K562 (cell line): ENCODE data around the gene C1QTNF5. TPM values are rescaled to one million over a fixed set of nuclear protein-coding genes. Genes with fewer than 3 reads are reported as not detected.
A peak's percentile ranks its signal among the peaks of the same experiment; 100 is the strongest.

Experiments
- ATAC-seq: fragments of 200-7000 bp; cut with Tn5 transposase; 3 replicates; pipeline ENCODE4 v1.9.1; 2020; ENCODE audit warnings: moderate library complexity
- BruUV-seq: library from RNA; stranded (reverse); fragments of 400-500 nt; replicated peaks from 2 replicates; lab custom pipeline; 2021; lab: Mats Ljungman, UMichigan
- CTCF ChIA-PET: fragments of 300-600 bp; formaldehyde crosslinking; extraction: SDS; loops from one replicate; lab custom pipeline; 2021; ENCODE audit warnings: low intra/inter-chr PET ratio; lab: Yijun Ruan, JAX
- POLR2A ChIA-PET: fragments of 300-600, 350-650 bp; sonication (Branson Sonifier 250); formaldehyde crosslinking; extraction: SDS; loops from one replicate; lab custom pipeline; 2021; ENCODE audit warnings: antibody characterized with exemption, inconsistent platforms; lab: Yijun Ruan, JAX
- DNase-seq, 4 experiments: peaks; one replicate each; pipeline versions ENCODE4 v3.0.0 to v3.0.0-alpha.2; 2011 to 2018; ENCODE audit warnings: low spot score in 3 of 4, mixed read lengths in 3 of 4; ENCODE audit errors: extremely low read depth in 1 of 4
- FAIRE-seq: peaks from 2 replicates; lab custom pipeline; 2011; peaks lifted over from hg19 to GRCh38; lab: Jason Lieb, UNC
- H2AFZ ChIP-seq: 2 replicates; pipeline ENCODE4 v1.6.0; 2011; ENCODE audit warnings: low read depth, low read length, control low read depth, inconsistent platforms
- H3K27ac ChIP-seq: fragments of 200-600 bp; 3 replicates; pipeline ENCODE4 v1.8.0; 2011; ENCODE audit warnings: low read depth, mild to moderate bottlenecking, control low read depth, inconsistent platforms, low read length, moderate library complexity, mixed read lengths; ENCODE audit errors: extremely low read depth
- H3K27me3 ChIP-seq, 2 experiments: fragments of 300-600 bp in 1 of 2; 2 replicates in 1 of 2; 3 replicates in 1 of 2; pipeline versions ENCODE4 v1.6.0 to v1.8.0; 2011; ENCODE audit warnings: inconsistent platforms in 2 of 2, low read length in 2 of 2, mild to moderate bottlenecking in 1 of 2, mixed read lengths in 1 of 2, moderate library complexity in 1 of 2; ENCODE audit not compliant: control insufficient read depth in 2 of 2, insufficient read depth in 2 of 2
- H3K36me3 ChIP-seq: fragments of 300-600 bp; 3 replicates; pipeline ENCODE4 v1.8.0; 2011; ENCODE audit warnings: mild to moderate bottlenecking, low read length, inconsistent platforms; ENCODE audit not compliant: control insufficient read depth, insufficient read depth
- H3K4me1 ChIP-seq, 2 experiments: fragments of 200-600 bp in 1 of 2; replicated peaks in 1 of 2; 2 replicates in 1 of 2; 3 replicates in 1 of 2; pipeline versions ENCODE4 v1.5.1 to v1.8.0; 2011; ENCODE audit warnings: inconsistent platforms in 2 of 2, low read length in 2 of 2, mild to moderate bottlenecking in 1 of 2, mixed read lengths in 1 of 2, moderate library complexity in 1 of 2; ENCODE audit not compliant: control insufficient read depth in 2 of 2, insufficient read depth in 2 of 2
- H3K4me2 ChIP-seq: 2 replicates; pipeline ENCODE4 v1.6.1; 2011; ENCODE audit warnings: low read length, control low read depth, inconsistent platforms, mixed read lengths; ENCODE audit not compliant: insufficient read depth
- H3K4me3 ChIP-seq: fragments of 200-600 bp; sonication (generic), shearing (Covaris generic); 2 replicates; pipeline ENCODE4 v1.5.1; 2016; ENCODE audit warnings: control low read depth, inconsistent platforms
- H3K79me2 ChIP-seq: fragments of 200-600 bp; 3 replicates; pipeline ENCODE4 v1.8.0; 2011; ENCODE audit warnings: low read length, inconsistent platforms; ENCODE audit not compliant: control insufficient read depth, insufficient read depth
- H3K9ac ChIP-seq, 2 experiments: 2 replicates each; pipeline versions ENCODE4 v1.6.0 to v1.6.1; 2011; ENCODE audit warnings: low read depth in 2 of 2, low read length in 2 of 2, control low read depth in 1 of 2, inconsistent platforms in 1 of 2, mild to moderate bottlenecking in 1 of 2, mixed read lengths in 1 of 2; ENCODE audit not compliant: insufficient read depth in 1 of 2
- H3K9me1 ChIP-seq: one replicate; pipeline ENCODE4 v1.6.0; 2011; ENCODE audit warnings: inconsistent platforms, mild to moderate bottlenecking, low read length, moderate library complexity; ENCODE audit not compliant: control insufficient read depth, insufficient read depth
- H3K9me3 ChIP-seq: replicated peaks from 2 replicates; pipeline ENCODE4 v1.5.1; 2011; ENCODE audit warnings: low read depth, low read length, inconsistent platforms; ENCODE audit not compliant: control insufficient read depth, insufficient read depth
- H4K20me1 ChIP-seq: replicated peaks from 2 replicates; pipeline ENCODE4 v1.6.1; 2011; ENCODE audit warnings: low read length, inconsistent platforms, mixed read lengths; ENCODE audit not compliant: control insufficient read depth, insufficient read depth
- BMI1 ChIP-seq: fragments of 150-350 bp; IDR thresholded peaks from 2 replicates; pipeline ENCODE4 v1.6.1; 2014; ENCODE audit warnings: low read length
- CBFB ChIP-seq: sonication (generic); formaldehyde crosslinking; IDR thresholded peaks from 2 replicates; pipeline ENCODE4 v1.4.0; 2020; ENCODE audit warnings: mild to moderate bottlenecking, missing genetic modification reagents
- GABPA ChIP-seq: fragments of 200-800 bp; sonication (Bioruptor generic); conservative IDR thresholded peaks from 2 replicates; pipeline ENCODE4 v1.6.1; 2016; ENCODE audit warnings: low read depth, missing genetic modification characterization, missing compliant biosample characterization
- JUND ChIP-seq, 2 experiments: IDR thresholded peaks; 2 replicates in 1 of 2; 3 replicates in 1 of 2; pipeline ENCODE4 v1.6.1; 2011; ENCODE audit warnings: borderline replicate concordance in 2 of 2, low read depth in 2 of 2, low read length in 2 of 2, improper control_type of control experiment in 1 of 2, missing biosample characterization in 1 of 2, missing genetic modification characterization in 1 of 2, missing genetic modification reagents in 1 of 2
- MCM5 ChIP-seq: fragments of 450-650 bp; IDR thresholded peaks from 2 replicates; pipeline ENCODE4 v1.6.1; 2016; ENCODE audit warnings: low read depth
- MCM7 ChIP-seq, 2 experiments: fragments of 450-650 bp; IDR thresholded peaks; 2 replicates each; pipeline ENCODE4 v1.6.1; 2016 to 2018
- MTA3 ChIP-seq: fragments of 450-650 bp; formaldehyde crosslinking; IDR thresholded peaks from 2 replicates; pipeline ENCODE4 v1.6.1; 2017; ENCODE audit warnings: mild to moderate bottlenecking, borderline replicate concordance
- NCOA1 ChIP-seq: fragments of 450-650 bp; IDR thresholded peaks from 2 replicates; pipeline ENCODE4 v1.6.1; 2016; ENCODE audit warnings: low read depth
- POLR2H ChIP-seq: IDR thresholded peaks from 2 replicates; pipeline ENCODE4 v1.6.1; 2016; ENCODE audit warnings: missing genetic modification characterization, low read depth, mild to moderate bottlenecking, control low read depth, missing compliant biosample characterization, moderate library complexity
- RBFOX2 ChIP-seq: fragments of 200-400 bp; formaldehyde crosslinking; IDR thresholded peaks from 2 replicates; pipeline ENCODE4 v1.6.1; 2017; ENCODE audit warnings: low read depth, mild to moderate bottlenecking, low read length, moderate library complexity
- SMAD1 ChIP-seq: fragments of 150-350 bp; IDR thresholded peaks from 2 replicates; pipeline ENCODE4 v1.6.1; 2014; ENCODE audit warnings: low read length, low read depth; ENCODE audit not compliant: partially characterized antibody
- ZBTB17 ChIP-seq: fragments of 450-650 bp; formaldehyde crosslinking; IDR thresholded peaks from 2 replicates; pipeline ENCODE4 v1.4.0; 2020; ENCODE audit warnings: mild to moderate bottlenecking
- ZNF232 ChIP-seq: sonication (generic); formaldehyde crosslinking; IDR thresholded peaks from 2 replicates; pipeline ENCODE4 v1.8.0; 2022; ENCODE audit warnings: mild to moderate bottlenecking, missing genetic modification reagents
- ZNF24 ChIP-seq: fragments of 450-650 bp; IDR thresholded peaks from 2 replicates; pipeline ENCODE4 v1.6.1; 2016
- ZNF76 ChIP-seq: fragments of 250-450 bp; sonication (Bioruptor Pico); IDR thresholded peaks from 2 replicates; pipeline ENCODE4 v1.4.0; 2020; ENCODE audit warnings: mild to moderate bottlenecking, moderate library complexity, borderline replicate concordance
- WGBS: fragments of 100-300 bp; shearing (Covaris generic); methylation state at CpG from one replicate; pipeline ENCODE4 v1.1.6; 2016; ENCODE audit warnings: low coverage, mixed read lengths; ENCODE audit not compliant: insufficient coverage; ENCODE audit errors: missing lambda C conversion rate; 5-methylcytosine and 5-hydroxymethylcytosine counted together
- in situ Hi-C: fragments of 300-500 bp; cut with MboI; formaldehyde crosslinking; loops from 4 replicates; pipeline ENCODE4 v1.15.0; 2018; ENCODE audit warnings: inconsistent platforms, mixed read lengths
- intact Hi-C: fragments of 100-400 bp; cut with micrococcal nuclease; formaldehyde crosslinking; loops from 2 replicates; pipeline ENCODE4 v1.14.2; 2022
- polyA plus RNA-seq, 8 experiments: library from polyadenylated mRNA; depleted of rRNA in 4 of 8; stranded (reverse) in 5 of 8; unstranded in 3 of 8; fragments of >200 nt; fragmentation: Nextera tagmentation in 2 of 8; fragmentation: Illumina TruSeq in 1 of 8; extraction: Ambion mirVana in 2 of 8; extraction: Trizol in 1 of 8; gene quantifications; 2 replicates each; pipeline versions ENCODE4 v1.2.1 to v1.2.3, GENCODE V29; 2011 to 2014; ENCODE audit warnings: inconsistent platforms in 1 of 8, missing spikeins in 1 of 8
- total RNA-seq, 7 experiments: library from RNA; depleted of rRNA in 6 of 7; stranded (reverse); fragments of >200 nt in 6 of 7; fragmentation: Illumina TruSeq in 2 of 7; extraction: Trizol in 2 of 7; gene quantifications; 2 replicates each; pipeline versions ENCODE4 v1.2.1 to v1.2.3, GENCODE V29; 2011 to 2021; ENCODE audit warnings: low replicate concordance in 1 of 7
- TF ChIP-seq, protein P1 (sequence below): sonication (generic); formaldehyde crosslinking; IDR thresholded peaks from 2 replicates; pipeline ENCODE4 v1.8.1; 2022; ENCODE audit warnings: missing genetic modification reagents

C1QTNF5 gene
- total and polyA plus RNA-seq, 9 of the 15 experiments (the other 6 are each of a cell fraction or from before 2014, with no cell fraction given): 0.07 to 0.76 (median 0.24) TPM; not detected in 1

DNA sequence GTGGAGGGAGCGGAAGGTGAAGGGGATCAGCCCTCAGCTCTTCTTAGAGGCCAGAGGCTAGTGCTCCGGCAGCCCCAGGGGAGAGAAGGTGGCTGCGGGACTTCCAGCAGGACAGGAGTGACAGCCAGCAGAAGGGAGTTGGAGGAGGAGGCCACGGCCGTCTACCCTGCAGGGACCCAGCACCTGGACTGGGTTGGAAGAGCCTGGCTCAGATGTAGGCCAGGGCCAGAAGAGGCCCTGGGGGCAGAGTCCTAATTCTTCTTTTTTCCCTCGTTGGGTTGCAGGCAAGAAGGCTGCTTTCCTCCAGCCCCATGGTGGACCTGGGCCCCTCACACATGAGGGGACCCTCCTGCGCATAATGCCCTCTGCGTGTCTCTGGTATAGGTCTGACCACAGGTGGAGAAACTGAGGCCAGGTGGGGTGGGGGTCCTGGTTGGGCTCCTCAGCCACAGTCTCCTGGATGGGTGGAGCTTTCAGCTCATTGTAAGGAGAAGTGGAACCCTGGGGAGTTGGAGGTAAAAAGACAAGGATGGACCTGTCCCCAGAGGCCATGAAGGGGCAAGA, 21.5 kb downstream of the C1QTNF5 start (continued):
- TF ChIP-seq RBFOX2: peak; percentile 70
- TF ChIP-seq, protein P1, sequence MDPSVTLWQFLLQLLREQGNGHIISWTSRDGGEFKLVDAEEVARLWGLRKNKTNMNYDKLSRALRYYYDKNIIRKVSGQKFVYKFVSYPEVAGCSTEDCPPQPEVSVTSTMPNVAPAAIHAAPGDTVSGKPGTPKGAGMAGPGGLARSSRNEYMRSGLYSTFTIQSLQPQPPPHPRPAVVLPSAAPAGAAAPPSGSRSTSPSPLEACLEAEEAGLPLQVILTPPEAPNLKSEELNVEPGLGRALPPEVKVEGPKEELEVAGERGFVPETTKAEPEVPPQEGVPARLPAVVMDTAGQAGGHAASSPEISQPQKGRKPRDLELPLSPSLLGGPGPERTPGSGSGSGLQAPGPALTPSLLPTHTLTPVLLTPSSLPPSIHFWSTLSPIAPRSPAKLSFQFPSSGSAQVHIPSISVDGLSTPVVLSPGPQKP (CRISPR knock-in tag): no peak

- peak overlapping the region; percentile 93 for H3K27ac ChIP-seq
- peaks cover 29% of the 10 kb centered on the region; the same call in 2 of the 3 replicates for H3K79me2 ChIP-seq
- H3K27me3 ChIP-seq: no peaks in the 10 kb centered on the region; a peak in 1 of 5 replicates
- peaks cover 50 to 82% of the 10 kb centered on the region in 2 experiments for H3K4me1 ChIP-seq
- peak overlapping the region; percentile 79 to 91 for H3K9ac ChIP-seq
- no TSS peak for BruUV-seq
- H3K4me3 ChIP-seq: peak overlapping the region; percentile 48
- 10% methylated on average over 20 of the region's 22 CpGs for WGBS
- ATAC-seq (peak; percentile 61), FAIRE-seq (peak; percentile 91), DNase-seq (peak in 3 of 4 experiments; percentile 49 to 89 (median 81))
- no peaks in the 10 kb centered on the region for H3K9me1 ChIP-seq
- 0 out of 2 replicates have a peak, but pooled peaks cover 6% of the 10 kb centered on the region for H4K20me1 ChIP-seq
- peak overlapping the region; percentile 65 for H2AFZ ChIP-seq
- ChIA-PET CTCF (no interaction called here), POLR2A (interaction anchor here (0.5 to 5.1 kb wide), 9 partner anchors 12 to 224 kb away, joined by 3 to 22 read pairs (median 4); a partner anchor contains a TSS)
- in situ Hi-C loops (no loop called here), intact Hi-C loops (loop anchor here (2.0 to 5.0 kb wide), 2 partner anchors 112 to 406 kb away; partner anchors contain the start of gene CBL)
- peaks cover 16% of the 10 kb centered on the region; the same call in 2 of the 3 replicates for H3K36me3 ChIP-seq
- H3K9me3 ChIP-seq: no peaks in the 10 kb centered on the region
- H3K4me2 ChIP-seq: peak overlapping the region; percentile 92
- TF ChIP-seq BMI1: no peak
- 0 out of 2 replicates have a peak, but pooled peaks have one; percentile 28 for TF ChIP-seq ZNF232 (CRISPR knock-in tag)
- peak; percentile 90 for TF ChIP-seq GABPA (tag)
- TF ChIP-seq MTA3: peak; percentile 44; the same call in 1 of the 2 replicates
- no peak for TF ChIP-seq MCM5
- peak; percentile 70 for TF ChIP-seq NCOA1
- TF ChIP-seq CBFB (CRISPR knock-in tag): 0 out of 2 replicates have a peak, but pooled peaks have one; percentile 20
- 0 out of 2 replicates have a peak, but pooled peaks have one; percentile 55 for TF ChIP-seq ZBTB17
- TF ChIP-seq SMAD1: peak; percentile 73
- no peak for TF ChIP-seq ZNF76 (CRISPR knock-in tag)
- TF ChIP-seq POLR2H (tag): peak; percentile 84
- no peak for TF ChIP-seq MCM7 (IDR thresholded peaks at IDR 0.05)
- TF ChIP-seq JUND (IDR thresholded peaks at IDR 0.05; ENCODE audit: borderline replicate concordance, low read depth, low read length): peak; percentile 79
- TF ChIP-seq JUND (tag; IDR thresholded peaks at IDR 0.05; ENCODE audit: borderline replicate concordance, low read depth, low read length): peak; percentile 66; the same call in 1 of the 3 replicates
- TF ChIP-seq ZNF24: no peak
Measured at GRCh38 chr11:119318240-119319135, 22.2 kb downstream of the C1QTNF5 start.
